G401 (cell line): ENCODE measurements around the gene TOR1B. TPM values are rescaled to one million over a fixed set of nuclear protein-coding genes. Genes with fewer than 3 reads are reported as not detected.
"Not testable (repeated sequence)": the region's sequence is repeated elsewhere in the genome, so short reads cannot be mapped to it uniquely, and the experiment has no call there.

Experiments used
- DNase-seq: peaks from one replicate; pipeline ENCODE4 v3.0.0-alpha.2; 2015; ENCODE audit warnings: low spot score
- in situ Hi-C: cut with HindIII; loops from 2 replicates; pipeline ENCODE4 v1.10.0; 2016; ENCODE audit warnings: low sequenced_read_pairs, mixed read lengths
- total RNA-seq: library from RNA; depleted of rRNA; stranded (reverse); fragments of >200 nt; shearing (Covaris generic); gene quantifications from 2 replicates; pipeline ENCODE4 v1.2.3, GENCODE V29; 2014; rRNA removed

TOR1B gene, protein sequence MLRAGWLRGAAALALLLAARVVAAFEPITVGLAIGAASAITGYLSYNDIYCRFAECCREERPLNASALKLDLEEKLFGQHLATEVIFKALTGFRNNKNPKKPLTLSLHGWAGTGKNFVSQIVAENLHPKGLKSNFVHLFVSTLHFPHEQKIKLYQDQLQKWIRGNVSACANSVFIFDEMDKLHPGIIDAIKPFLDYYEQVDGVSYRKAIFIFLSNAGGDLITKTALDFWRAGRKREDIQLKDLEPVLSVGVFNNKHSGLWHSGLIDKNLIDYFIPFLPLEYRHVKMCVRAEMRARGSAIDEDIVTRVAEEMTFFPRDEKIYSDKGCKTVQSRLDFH
- 16.5 and 16.7 TPM in 2 replicates for total RNA-seq

DNA sequence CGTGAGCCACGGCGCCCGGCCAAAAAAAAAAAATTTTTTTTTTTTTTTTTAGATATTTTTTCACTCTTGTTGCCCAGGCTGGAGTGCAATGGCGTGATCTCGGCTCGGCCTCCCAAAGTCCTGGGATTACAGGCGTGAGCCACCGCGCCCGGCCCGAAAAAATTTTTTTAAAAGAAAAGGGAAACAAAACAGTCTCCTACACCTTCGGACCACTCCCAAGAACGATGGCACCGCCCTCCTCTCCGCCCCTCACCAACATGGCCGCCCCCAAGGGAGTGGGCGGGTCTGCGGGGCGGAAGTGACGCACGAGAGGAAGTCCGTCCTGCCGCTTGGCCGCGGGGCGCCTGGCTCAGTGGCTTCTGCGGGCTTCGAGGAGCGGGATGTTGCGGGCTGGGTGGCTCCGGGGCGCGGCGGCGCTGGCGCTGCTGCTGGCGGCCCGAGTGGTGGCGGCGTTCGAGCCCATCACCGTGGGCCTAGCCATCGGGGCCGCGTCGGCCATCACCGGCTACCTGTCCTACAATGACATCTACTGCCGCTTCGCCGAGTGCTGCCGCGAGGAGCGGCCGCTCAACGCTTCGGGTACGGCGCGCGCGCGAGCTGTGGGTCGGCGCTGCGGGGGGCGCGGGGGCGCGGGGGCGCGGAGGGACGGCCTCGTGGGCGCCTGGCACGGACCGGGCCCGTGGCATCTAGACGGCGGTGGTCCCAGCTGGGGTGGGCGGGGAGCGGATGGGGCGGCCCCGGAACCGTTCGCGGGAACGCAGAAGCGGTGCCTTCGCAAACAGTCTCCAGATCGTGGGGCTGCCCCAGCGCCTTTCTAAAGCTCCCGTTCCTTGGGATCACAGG, at the start of gene TOR1B:
Gene TOR1B, plus strand, starts transcription at position 352 of the 843 bp plus-strand sequence. Its CDS starts 29 bp downstream, at position 381.
- peak; percentile 96 for DNase-seq
- in situ Hi-C loops: no loop called here

DNA sequence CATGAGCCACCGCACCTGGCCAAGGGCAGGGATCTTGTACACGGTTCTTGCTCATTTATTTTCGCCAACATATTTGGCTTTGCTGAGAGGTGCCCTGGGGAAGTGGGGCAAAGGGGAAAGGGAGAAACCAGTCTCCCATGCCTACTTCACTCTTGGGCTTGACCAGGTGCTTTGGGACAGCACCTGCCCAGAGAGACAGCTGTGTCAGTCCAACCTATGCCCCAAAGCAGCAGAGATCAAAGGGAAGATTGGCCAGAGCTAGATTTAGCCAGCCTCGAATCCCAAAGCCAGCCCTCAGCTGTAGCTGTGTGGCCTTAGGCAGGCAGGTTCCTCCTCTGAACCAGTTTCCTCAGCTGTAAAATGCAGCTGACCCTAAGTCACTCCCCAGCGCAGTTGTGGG, 47.8 kb upstream of the TOR1B start:
- in situ Hi-C loops: no loop called here

DNA sequence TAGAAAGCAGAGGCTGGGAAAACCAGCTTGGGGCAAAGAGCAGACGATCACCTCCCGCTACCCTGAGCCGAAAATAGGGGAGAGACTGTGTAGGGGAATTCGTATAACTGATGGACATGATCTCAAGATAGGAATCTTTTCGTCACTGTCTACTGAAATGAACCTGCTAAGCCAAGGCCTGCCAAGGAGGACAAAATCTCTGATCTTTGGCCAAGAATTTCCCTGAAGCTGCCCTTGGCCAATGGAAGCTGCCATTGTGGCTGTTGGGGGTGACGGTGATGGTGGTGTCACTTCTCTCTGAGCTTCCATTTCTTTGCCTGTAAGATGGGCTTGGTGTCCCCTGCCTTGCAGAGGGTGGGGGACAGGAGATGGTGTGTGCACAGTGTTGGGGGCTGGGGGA, 46.8 kb upstream of the TOR1B start:
- in situ Hi-C loops: no loop called here
- no peak for DNase-seq

More for the DNA sequence above, 47.8 kb upstream of the TOR1B start:
- DNase-seq: no peak

DNA sequence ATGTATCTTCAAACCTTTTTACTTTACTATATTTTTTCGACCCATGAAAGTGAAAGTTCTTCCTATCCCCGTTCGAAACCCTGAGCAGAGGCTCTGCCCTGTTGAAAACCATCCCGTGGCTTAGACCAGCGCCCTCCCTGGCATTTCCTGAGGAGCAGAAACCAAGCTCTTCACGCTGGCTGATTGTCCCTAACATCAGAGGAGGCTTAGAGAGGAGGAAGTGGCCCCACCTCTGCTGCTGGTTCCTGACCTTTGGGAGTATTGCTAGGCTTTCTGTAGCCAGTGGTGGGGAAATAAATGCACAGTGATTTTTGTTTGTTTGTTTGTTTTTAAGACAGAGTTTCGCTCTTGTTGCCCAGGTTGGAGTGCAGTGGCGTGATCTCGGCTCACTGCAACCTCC, 45.9 kb upstream of the TOR1B start:
- no peak for DNase-seq
- in situ Hi-C loops: no loop called here

DNA sequence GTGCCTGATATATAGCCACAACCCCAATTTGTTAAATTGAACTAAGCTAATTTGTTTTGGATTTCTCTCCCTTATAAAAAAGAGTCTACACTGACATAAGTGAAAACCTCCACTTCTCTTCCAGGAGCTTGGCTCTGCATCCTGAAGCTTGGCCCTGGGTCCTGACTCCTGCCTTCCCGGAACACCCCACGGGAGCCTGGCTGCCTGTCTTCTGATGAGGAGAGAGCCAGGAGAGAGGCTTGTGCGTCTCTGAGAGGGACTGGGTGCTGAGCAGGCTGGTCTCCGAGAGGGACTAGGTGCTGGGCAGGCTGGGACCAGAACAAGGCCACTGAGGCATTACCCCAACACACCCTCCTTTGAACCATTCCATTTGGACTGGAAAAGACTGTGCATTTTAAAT, 43.7 kb upstream of the TOR1B start:
- in situ Hi-C loops: no loop called here
- no peak for DNase-seq

DNA sequence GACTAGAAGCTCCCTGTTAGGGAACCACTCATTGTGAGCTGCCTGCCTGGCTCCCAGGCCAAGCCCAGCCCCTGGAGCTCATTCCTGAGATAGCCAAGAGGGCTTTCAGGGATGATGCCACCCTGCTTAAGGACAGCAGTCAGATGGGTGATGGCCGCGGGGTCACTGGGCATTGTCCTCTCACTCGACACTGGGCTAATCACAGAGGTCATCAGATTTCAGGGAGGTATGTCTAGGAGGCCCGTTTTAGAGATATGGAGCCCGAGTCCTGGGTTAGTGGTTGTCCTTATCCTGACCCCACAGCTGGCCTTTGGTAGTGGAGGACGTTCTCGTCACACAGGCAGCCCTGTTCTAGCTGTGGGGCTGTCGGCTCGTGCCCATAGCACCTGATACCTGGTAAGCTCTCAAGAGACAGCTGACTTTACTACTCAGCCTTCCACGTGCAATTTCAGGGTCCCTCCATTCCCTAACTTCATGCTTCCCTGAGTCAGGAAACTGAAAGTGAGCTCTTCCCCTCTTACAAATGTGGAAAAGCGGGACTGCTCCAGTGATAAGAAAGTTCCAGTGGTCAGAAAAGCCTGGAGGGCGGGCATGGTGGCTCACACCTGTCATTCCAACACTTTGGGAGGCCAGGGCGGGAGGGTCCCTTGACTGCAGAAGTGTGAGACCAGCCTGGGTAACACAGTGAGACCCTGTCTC, 43.0 kb upstream of the TOR1B start:
- DNase-seq: no peak
- in situ Hi-C loops: no loop called here

DNA sequence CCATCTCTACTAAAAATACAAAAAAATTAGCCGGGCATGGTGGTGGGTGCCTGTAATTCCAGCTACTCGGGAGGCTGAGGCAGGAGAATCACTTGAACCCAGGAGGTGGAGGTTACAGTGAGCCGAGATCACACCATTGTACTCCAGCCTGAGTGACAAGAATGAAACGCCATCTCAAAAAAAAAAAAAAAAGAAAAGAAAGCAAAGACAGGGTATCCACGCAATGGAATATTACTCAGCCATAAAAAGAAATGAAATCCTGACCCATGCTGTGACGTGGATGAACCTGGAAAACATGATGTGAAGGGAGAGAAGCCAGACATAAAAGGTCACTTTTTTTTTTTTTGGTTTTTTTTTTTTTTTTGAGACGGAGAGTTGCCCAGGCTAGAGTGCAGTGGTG, 42.2 kb upstream of the TOR1B start:
- in situ Hi-C loops, DNase-seq: not testable (repeated sequence)

DNA sequence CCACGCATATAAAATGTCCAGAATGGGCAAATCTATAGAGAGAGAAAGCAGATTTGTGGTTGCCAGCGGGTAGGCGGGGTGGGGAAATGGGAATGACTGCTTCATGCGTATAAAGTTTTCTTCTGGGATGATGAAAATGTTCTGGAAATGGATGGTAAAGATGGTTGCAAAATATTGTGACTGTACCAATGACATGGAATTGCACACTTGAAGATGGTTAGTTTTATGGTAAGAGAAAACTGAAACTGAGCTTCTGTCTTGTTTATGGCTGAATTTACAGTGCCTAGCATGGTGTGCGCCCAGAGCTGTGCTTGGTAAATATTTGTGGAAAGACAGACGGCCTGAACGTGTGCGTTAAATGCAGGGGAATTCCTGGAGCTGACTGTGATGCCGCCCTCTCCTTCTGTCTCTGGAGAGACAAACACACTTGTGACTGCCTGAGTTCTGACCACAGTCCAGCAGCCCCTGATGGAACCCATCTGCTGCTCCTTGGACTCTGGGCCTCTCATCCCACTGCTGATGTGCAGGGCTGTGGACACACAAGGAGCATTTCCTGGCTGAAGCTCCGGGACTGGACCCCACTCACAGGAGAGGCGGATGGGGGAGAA, 41.6 kb upstream of the TOR1B start:
- DNase-seq: peak; percentile 25
- in situ Hi-C loops: no loop called here

DNA sequence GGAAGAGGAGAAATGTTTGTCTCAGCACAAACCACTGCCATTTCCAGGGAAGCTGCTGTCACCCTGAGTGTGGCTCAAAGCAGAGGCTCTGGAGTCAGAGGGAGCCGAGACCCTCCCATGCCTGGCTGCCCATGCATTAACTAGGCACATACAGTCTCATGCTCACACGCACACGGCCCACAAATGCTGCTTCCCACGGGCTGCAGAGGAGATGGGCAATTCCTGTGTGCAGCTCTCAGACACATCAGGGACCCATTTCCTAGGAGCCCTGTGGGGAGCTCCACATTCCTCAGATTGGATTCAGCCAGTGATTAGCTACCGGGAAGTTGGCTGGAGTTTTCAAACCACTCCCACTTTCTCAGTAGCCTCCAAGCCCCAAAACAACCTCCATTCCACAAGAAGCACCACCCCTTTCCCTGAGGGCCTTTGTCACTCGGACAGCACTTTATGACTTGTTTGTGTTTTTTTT, 41.0 kb upstream of the TOR1B start:
- in situ Hi-C loops: no loop called here
- DNase-seq: peak; percentile 3

DNA sequence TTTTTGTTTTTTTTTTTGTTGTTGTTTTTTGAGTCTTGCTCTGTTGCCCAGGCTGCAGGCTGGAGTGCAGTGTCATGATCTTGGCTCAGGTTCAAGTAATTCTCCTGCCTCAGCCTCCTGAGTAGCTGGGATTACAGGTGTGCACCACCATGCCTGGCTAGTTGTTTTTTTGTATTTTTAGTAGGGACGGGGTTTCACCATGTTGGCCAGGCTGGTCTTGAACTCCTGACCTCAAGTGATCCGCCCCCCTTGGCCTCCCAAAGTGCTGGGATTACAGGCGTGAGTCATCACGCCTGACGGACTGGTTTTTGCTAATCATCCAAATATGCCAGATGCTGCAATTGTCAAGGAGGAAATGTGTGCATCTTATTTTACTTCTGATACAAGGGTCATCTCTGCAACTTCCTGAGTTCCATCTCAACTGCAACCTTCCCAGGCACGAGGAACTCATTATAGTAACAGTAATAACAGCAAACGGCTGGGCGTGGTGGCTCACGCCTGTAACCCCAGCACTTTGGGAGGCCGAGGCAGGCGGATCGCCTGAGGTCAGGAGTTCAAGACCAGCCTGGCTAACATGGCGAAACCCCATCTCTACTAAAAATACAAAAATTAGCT, 40.5 kb upstream of the TOR1B start:
- DNase-seq, in situ Hi-C loops: not testable (repeated sequence)

DNA sequence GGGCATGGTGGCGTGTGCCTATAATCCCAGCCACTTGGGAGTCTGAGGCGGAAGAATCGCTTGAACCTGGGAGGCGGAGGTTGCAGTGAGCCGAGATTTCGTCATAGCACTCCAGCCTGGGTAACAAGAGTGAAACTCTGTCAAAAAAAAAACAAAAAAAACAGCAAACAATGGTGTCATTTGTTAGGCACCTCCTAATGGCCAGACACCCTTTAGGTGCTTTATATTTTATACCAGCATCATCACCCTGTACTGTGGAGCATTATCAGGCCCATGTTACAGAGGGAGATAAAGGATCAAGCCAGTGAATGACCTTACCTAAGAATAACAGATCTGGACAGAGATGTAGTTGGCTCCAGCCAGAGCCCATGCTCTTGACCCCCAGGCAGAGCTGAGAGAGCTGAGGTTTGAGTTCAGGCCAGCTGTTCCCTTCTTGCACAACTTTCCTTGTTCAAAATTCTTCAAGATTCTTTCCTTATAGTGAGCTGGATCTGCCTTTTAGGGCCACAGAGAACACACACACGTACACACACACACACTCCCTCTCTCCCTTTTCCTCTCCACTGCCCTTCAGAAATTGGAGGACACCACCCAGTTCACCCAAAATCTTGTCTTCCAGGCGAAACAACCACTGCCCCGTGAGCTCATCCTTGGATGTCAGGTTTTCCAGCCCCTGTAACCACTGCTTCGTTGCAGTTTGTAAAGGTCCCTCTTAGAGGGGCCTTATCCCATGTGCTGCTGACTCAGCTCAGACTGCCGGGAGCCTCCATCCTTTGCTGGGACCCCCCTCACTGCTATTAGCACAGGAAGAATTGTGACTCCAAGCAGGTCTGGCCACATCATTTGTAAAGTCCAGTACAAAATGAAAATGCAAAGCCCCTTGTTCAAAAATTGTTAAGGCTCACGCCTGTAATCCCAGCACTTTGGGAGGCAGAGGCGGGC, 39.7 kb upstream of the TOR1B start:
- no peak for DNase-seq
- in situ Hi-C loops: no loop called here

DNA sequence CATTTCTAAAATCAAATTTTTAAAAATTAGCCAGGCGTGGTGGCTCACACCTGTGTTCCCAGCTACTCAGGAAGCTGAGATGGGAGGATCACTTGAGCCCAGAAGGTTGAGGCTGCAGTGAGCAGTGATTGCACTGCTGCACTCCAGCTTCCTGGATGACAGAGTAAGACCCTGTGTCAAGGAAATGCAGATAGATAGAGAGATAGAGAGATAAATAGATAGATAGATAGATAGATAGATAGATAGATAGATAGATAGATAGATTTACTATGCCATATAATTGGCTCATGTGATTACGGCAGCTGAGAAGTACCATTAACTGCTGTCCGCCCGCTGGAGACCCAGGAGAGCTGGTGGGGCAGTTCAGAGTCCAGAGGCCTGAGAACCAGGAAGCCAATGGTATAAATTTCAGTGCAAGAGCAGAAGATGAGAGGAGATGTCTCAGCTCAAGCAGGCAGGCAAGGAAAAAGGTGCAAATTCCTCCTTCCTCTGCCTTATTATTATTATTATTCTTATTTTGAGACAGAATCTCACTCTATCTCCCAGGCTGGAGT, 37.1 kb upstream of the TOR1B start:
- in situ Hi-C loops: no loop called here
- DNase-seq: no peak

DNA sequence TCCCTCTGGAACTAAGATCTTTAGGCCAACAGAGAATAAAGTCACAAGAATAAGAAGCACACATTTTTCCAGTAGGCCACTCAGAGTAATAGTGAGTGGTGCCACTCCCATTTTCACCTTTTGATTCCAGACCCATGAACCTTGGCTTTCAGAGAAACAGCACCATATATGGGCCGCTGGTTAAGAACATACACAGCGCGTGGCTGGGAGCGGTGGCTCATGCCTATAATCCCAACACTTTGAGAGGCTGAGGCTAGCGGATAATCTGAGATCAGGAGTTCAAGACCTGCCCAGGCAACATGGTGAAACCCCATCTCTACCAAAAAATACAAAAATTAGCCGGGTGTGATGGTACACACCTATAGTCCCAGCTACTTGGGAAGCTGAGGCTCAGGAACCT, 34.5 kb upstream of the TOR1B start:
- in situ Hi-C loops: no loop called here

DNA sequence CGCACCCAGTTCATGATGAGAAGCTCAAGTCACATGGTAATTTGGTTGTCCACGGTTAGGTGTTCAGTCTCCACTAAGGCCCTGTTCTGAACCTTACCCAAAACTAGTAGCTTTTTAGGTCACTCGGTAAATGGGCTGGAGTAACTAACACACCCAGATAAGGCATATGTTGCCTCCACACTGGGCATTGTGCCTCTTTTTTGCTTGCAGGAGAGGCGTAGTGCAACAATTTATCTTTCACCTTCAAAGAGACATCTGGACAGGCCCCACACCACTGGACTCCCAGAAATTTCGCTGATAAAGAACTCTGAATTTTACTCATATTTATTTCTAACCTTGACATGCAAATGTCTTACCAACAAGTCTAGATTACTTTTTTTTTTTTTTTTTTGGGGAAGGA, 33.3 kb upstream of the TOR1B start:
- no peak for DNase-seq
- in situ Hi-C loops: no loop called here

More for the DNA sequence above, 34.5 kb upstream of the TOR1B start:
- no peak for DNase-seq

DNA sequence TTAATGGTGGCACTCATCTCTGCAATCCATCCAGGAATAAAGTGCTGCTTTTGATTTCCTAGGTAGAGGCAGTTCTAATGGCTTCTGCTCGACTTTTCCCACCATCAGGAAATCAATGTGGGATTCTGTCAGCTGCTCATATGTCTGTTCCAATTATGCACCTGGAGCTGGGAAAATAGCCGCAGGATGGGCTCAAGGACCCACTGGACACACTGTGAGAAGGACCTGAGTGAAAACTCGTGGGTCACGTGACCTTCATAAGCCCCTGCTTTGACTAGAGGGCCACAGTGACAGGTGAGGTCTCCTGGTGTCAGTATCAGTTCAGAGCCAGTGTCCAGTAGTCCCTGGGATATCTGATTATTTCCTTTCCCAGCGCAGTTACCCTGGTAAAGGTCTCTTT, 32.2 kb upstream of the TOR1B start:
- DNase-seq: no peak
- in situ Hi-C loops: no loop called here

DNA sequence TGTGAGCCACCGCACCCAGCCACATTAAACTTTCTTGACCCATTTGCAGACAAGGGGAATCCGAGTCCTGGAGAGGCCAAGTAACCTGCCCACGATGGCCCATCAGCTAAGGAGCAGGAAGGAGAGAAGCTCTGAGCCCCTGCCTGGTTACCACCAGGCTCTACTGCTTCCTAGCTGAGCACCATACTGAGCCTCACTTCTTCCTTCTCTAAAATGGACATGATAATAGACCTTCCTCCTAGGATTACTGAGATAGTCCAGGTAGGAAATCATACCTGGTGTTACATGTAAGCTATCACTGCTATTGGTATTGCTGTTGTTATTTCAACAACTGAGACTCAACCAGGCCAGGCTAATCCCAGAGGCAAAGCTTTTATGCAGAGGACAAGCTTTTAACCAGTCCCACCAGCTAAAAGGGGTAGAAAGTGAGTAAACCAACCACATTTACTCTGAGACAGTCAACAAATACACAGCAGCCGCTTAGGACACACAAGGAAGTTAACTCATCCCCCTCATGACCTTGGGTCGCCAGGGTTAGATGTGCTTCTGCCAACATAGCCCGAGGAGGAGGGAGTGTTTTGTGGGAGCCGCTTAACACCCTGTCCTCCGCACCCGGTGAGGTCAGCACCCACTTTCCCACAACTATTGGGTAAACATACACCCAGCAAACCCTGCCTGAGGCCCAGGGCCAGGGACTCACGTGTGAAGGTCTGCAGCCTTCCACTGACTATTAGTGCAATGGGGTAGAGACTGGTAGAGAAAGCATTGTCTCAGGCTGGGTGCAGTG, 29.5 kb upstream of the TOR1B start:
- in situ Hi-C loops: no loop called here
- no peak for DNase-seq
